SK-N-SH (cell line): ENCODE results near the gene RNF19B. TPM values are rescaled to one million over a fixed set of nuclear protein-coding genes. Genes with fewer than 3 reads are reported as not detected.

Source experiments
- CTCF ChIA-PET: fragments of 300-600, 350-600 bp; formaldehyde crosslinking; extraction: SDS; loops from one replicate; lab custom pipeline; 2021; lab: Yijun Ruan, JAX
- POLR2A ChIA-PET: fragments of 350-600 bp; sonication (Branson Sonifier 250); formaldehyde crosslinking; extraction: SDS; loops from one replicate; lab custom pipeline; 2020; ENCODE audit warnings: antibody characterized with exemption, inconsistent platforms; lab: Yijun Ruan, JAX
- DNase-seq: peaks from one replicate; pipeline ENCODE4 v3.0.0; 2012
- H2AFZ ChIP-seq: fragments of 200-600 bp; sonication (generic); 2 replicates; pipeline ENCODE4 v1.8.1; 2016; ENCODE audit warnings: antibody characterized with exemption, mild to moderate bottlenecking, low read depth
- H3F3A ChIP-seq: fragments of 200-600 bp; sonication (generic); replicated peaks from 2 replicates; pipeline ENCODE3; 2016; ENCODE audit warnings: antibody characterized with exemption, mild to moderate bottlenecking; ENCODE audit not compliant: insufficient read depth
- H3K27ac ChIP-seq, 2 experiments: fragments of 200-500 bp in 1 of 2; fragments of 200-600 bp in 1 of 2; sonication (Bioruptor generic) in 1 of 2; sonication (generic), shearing (Covaris generic) in 1 of 2; 2 replicates each; pipeline versions ENCODE4 v1.5.1 to v1.6.1; 2014 to 2016; ENCODE audit warnings: low read depth in 2 of 2, inconsistent platforms in 1 of 2, low read length in 1 of 2, mild to moderate bottlenecking in 1 of 2, mixed read lengths in 1 of 2
- H3K27me3 ChIP-seq: fragments of 200-600 bp; sonication (generic), shearing (Covaris generic); 2 replicates; pipeline ENCODE4 v1.6.1; 2016; ENCODE audit warnings: mixed run types; ENCODE audit not compliant: insufficient read depth
- H3K36me3 ChIP-seq, 2 experiments: fragments of 200-500 bp in 1 of 2; fragments of 200-600 bp in 1 of 2; sonication (Bioruptor generic) in 1 of 2; sonication (generic) in 1 of 2; replicated peaks in 1 of 2; 2 replicates each; pipeline versions ENCODE3 to v1.5.1; 2014 to 2016; ENCODE audit warnings: low read length in 1 of 2, mild to moderate bottlenecking in 1 of 2; ENCODE audit not compliant: insufficient read depth in 2 of 2, control insufficient read depth in 1 of 2
- H3K4me1 ChIP-seq, 2 experiments: fragments of 200-500 bp in 1 of 2; fragments of 200-600 bp in 1 of 2; sonication (Bioruptor generic) in 1 of 2; sonication (generic), shearing (Covaris generic) in 1 of 2; 2 replicates each; pipeline versions ENCODE4 v1.5.1 to v1.6.1; 2014 to 2016; ENCODE audit warnings: low read depth in 1 of 2, low read length in 1 of 2, mixed run types in 1 of 2; ENCODE audit not compliant: insufficient read depth in 2 of 2, control insufficient read depth in 1 of 2
- H3K4me2 ChIP-seq: fragments of 200-600 bp; sonication (generic), shearing (Covaris generic); 2 replicates; pipeline ENCODE4 v1.6.1; 2017; ENCODE audit warnings: mixed run types
- H3K4me3 ChIP-seq, 2 experiments: fragments of 200-500 bp in 1 of 2; fragments of 200-600 bp in 1 of 2; sonication (Bioruptor generic) in 1 of 2; sonication (generic), shearing (Covaris generic) in 1 of 2; 2 replicates each; pipeline versions ENCODE4 v1.5.1 to v1.8.1; 2014 to 2016; ENCODE audit warnings: low read depth in 2 of 2, inconsistent platforms in 1 of 2, low read length in 1 of 2, mild to moderate bottlenecking in 1 of 2, mixed read lengths in 1 of 2, moderate library complexity in 1 of 2
- H3K79me2 ChIP-seq: fragments of 200-600 bp; sonication (generic); 2 replicates; pipeline ENCODE4 v1.8.1; 2017; ENCODE audit warnings: mild to moderate bottlenecking; ENCODE audit not compliant: insufficient read depth
- H3K9ac ChIP-seq: fragments of 200-600 bp; sonication (generic); 2 replicates; pipeline ENCODE4 v1.6.1; 2017; ENCODE audit warnings: mixed run types
- H3K9me2 ChIP-seq: fragments of 200-600 bp; sonication (generic); 2 replicates; pipeline ENCODE4 v1.6.1; 2017; ENCODE audit warnings: mixed run types
- H3K9me3 ChIP-seq: fragments of 200-600 bp; sonication (generic); 2 replicates; pipeline ENCODE4 v1.6.1; 2017; ENCODE audit warnings: mixed run types, mild to moderate bottlenecking, moderate library complexity
- H4K20me1 ChIP-seq: fragments of 200-600 bp; sonication (generic); 2 replicates; pipeline ENCODE4 v1.6.1; 2017; ENCODE audit warnings: mild to moderate bottlenecking, mixed run types; ENCODE audit not compliant: insufficient read depth
- CHD2 ChIP-seq: fragments of 150-350 bp; IDR thresholded peaks from 2 replicates; pipeline ENCODE4 v1.6.1; 2018; ENCODE audit warnings: low read length; ENCODE audit not compliant: partially characterized antibody
- CTCF ChIP-seq: fragments of 200-600 bp; sonication (generic); IDR thresholded peaks from 2 replicates; pipeline ENCODE4 v1.6.1; 2017; ENCODE audit warnings: antibody characterized with exemption, mild to moderate bottlenecking, moderate library complexity
- FOXM1 ChIP-seq: IDR thresholded peaks from 2 replicates; pipeline ENCODE4 v1.4.0; 2012; ENCODE audit warnings: low read depth, mild to moderate bottlenecking
- GABPA ChIP-seq: IDR thresholded peaks from 2 replicates; pipeline ENCODE4 v1.4.0; 2012; ENCODE audit warnings: low read depth, mild to moderate bottlenecking
- JUND ChIP-seq: IDR thresholded peaks from 2 replicates; pipeline ENCODE4 v1.4.0; 2012
- MXI1 ChIP-seq: IDR thresholded peaks from 2 replicates; pipeline ENCODE4 v1.6.1; 2012; ENCODE audit warnings: mild to moderate bottlenecking, low read depth, low read length, improper control_type of control experiment
- NRF1 ChIP-seq: IDR thresholded peaks from 2 replicates; pipeline ENCODE4 v1.6.1; 2012; ENCODE audit warnings: low read depth, mild to moderate bottlenecking, low read length
- SMC3 ChIP-seq: IDR thresholded peaks from 2 replicates; pipeline ENCODE4 v1.6.1; 2012; ENCODE audit warnings: low read depth, low read length, improper control_type of control experiment
- TAF1 ChIP-seq: IDR thresholded peaks from 2 replicates; pipeline ENCODE4 v1.6.1; 2012; ENCODE audit warnings: low read depth, mild to moderate bottlenecking, low read length, moderate library complexity, borderline replicate concordance
- TCF12 ChIP-seq: IDR thresholded peaks from 2 replicates; pipeline ENCODE4 v1.4.0; 2012
- TEAD4 ChIP-seq: IDR thresholded peaks from 2 replicates; pipeline ENCODE4 v1.4.0; 2012; ENCODE audit warnings: mild to moderate bottlenecking, borderline replicate concordance; ENCODE audit not compliant: insufficient read depth
- YY1 ChIP-seq: IDR thresholded peaks from 2 replicates; pipeline ENCODE4 v1.4.0; 2012; ENCODE audit warnings: low read depth, mild to moderate bottlenecking
- ZBTB33 ChIP-seq: IDR thresholded peaks from 2 replicates; pipeline ENCODE4 v1.4.0; 2012; ENCODE audit warnings: low read depth, borderline replicate concordance
- WGBS: methylation state at CpG from one replicate; pipeline ENCODE4 v1.1.6; 2017; ENCODE audit warnings: low lambda C conversion rate; 5-methylcytosine and 5-hydroxymethylcytosine counted together
- polyA plus RNA-seq, 3 experiments: library from polyadenylated mRNA; depleted of rRNA; stranded (reverse); fragments of >200 nt; gene quantifications; 2 replicates each; pipeline ENCODE4 v1.2.3, GENCODE V29; 2012
- TF ChIP-seq, protein P1 (sequence below): IDR thresholded peaks from 2 replicates; pipeline ENCODE4 v1.6.1; 2012; ENCODE audit warnings: mild to moderate bottlenecking, low read depth, low read length, moderate library complexity
- TF ChIP-seq, protein P2 (sequence below): fragments of 150-350 bp; IDR thresholded peaks from 2 replicates; pipeline ENCODE4 v1.6.1; 2017; ENCODE audit warnings: antibody characterized with exemption, low read length, low read depth, borderline replicate concordance
- TF ChIP-seq, protein P3 (sequence below): IDR thresholded peaks from 2 replicates; pipeline ENCODE4; 2012
- TF ChIP-seq, protein P4 (sequence below): fragments of 150-350 bp; IDR thresholded peaks from 2 replicates; pipeline ENCODE4 v1.6.1; 2016; ENCODE audit warnings: mild to moderate bottlenecking, low read depth, low read length

Gene RNF19B
- polyA plus RNA-seq, 1 of the 3 experiments (the other 2 are of a cell fraction): 20.1 TPM

GRCh38 chr1:32894681-32895080 is 69.9 kb downstream of the RNF19B start:
- Histone ChIP-seq H4K20me1 (no peaks in the 10 kb centered on the region), H3K36me3 (no peaks in the 10 kb centered on the region), H3F3A (peaks cover 4% of the 10 kb centered on the region), H3K4me1 (peaks cover 0 to 4% of the 10 kb centered on the region in 2 experiments; a peak in 2 of 4 replicates), H3K27ac (no peak overlapping the region), H3K27me3 (0 out of 2 replicates have a peak, but pooled peaks cover 5% of the 10 kb centered on the region), H3K9ac (no peak overlapping the region), H3K9me3 (no peaks in the 10 kb centered on the region), H3K79me2 (no peaks in the 10 kb centered on the region), H3K4me2 (no peak overlapping the region), H3K4me3 (no peak overlapping the region), H2AFZ (no peak overlapping the region)
- DNase-seq: no peak
- CTCF ChIA-PET: interaction anchor here (1.4 to 3.3 kb wide), 5 partner anchors 13 to 189 kb away, joined by 5 to 16 read pairs (median 9); no protein-coding TSS in a partner anchor
- POLR2A ChIA-PET: no interaction called here
- TF ChIP-seq GABPA (no peak), NRF1 (no peak), MXI1 (no peak), TEAD4 (no peak), FOXM1 (no peak), ZBTB33 (no peak), TAF1 (no peak), CTCF (no peak), TCF12 (no peak), YY1 (no peak), JUND (no peak), SMC3 (no peak), CHD2 (no peak)
- TF ChIP-seq, protein P1, sequence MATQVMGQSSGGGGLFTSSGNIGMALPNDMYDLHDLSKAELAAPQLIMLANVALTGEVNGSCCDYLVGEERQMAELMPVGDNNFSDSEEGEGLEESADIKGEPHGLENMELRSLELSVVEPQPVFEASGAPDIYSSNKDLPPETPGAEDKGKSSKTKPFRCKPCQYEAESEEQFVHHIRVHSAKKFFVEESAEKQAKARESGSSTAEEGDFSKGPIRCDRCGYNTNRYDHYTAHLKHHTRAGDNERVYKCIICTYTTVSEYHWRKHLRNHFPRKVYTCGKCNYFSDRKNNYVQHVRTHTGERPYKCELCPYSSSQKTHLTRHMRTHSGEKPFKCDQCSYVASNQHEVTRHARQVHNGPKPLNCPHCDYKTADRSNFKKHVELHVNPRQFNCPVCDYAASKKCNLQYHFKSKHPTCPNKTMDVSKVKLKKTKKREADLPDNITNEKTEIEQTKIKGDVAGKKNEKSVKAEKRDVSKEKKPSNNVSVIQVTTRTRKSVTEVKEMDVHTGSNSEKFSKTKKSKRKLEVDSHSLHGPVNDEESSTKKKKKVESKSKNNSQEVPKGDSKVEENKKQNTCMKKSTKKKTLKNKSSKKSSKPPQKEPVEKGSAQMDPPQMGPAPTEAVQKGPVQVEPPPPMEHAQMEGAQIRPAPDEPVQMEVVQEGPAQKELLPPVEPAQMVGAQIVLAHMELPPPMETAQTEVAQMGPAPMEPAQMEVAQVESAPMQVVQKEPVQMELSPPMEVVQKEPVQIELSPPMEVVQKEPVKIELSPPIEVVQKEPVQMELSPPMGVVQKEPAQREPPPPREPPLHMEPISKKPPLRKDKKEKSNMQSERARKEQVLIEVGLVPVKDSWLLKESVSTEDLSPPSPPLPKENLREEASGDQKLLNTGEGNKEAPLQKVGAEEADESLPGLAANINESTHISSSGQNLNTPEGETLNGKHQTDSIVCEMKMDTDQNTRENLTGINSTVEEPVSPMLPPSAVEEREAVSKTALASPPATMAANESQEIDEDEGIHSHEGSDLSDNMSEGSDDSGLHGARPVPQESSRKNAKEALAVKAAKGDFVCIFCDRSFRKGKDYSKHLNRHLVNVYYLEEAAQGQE: no peak
- TF ChIP-seq, protein P2, sequence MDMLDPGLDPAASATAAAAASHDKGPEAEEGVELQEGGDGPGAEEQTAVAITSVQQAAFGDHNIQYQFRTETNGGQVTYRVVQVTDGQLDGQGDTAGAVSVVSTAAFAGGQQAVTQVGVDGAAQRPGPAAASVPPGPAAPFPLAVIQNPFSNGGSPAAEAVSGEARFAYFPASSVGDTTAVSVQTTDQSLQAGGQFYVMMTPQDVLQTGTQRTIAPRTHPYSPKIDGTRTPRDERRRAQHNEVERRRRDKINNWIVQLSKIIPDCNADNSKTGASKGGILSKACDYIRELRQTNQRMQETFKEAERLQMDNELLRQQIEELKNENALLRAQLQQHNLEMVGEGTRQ: no peak
- TF ChIP-seq, protein P3, sequence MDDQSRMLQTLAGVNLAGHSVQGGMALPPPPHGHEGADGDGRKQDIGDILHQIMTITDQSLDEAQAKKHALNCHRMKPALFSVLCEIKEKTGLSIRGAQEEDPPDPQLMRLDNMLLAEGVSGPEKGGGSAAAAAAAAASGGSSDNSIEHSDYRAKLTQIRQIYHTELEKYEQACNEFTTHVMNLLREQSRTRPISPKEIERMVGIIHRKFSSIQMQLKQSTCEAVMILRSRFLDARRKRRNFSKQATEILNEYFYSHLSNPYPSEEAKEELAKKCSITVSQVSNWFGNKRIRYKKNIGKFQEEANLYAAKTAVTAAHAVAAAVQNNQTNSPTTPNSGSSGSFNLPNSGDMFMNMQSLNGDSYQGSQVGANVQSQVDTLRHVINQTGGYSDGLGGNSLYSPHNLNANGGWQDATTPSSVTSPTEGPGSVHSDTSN: no peak
- TF ChIP-seq, protein P4, sequence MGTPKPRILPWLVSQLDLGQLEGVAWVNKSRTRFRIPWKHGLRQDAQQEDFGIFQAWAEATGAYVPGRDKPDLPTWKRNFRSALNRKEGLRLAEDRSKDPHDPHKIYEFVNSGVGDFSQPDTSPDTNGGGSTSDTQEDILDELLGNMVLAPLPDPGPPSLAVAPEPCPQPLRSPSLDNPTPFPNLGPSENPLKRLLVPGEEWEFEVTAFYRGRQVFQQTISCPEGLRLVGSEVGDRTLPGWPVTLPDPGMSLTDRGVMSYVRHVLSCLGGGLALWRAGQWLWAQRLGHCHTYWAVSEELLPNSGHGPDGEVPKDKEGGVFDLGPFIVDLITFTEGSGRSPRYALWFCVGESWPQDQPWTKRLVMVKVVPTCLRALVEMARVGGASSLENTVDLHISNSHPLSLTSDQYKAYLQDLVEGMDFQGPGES: no peak
- TF ChIP-seq, all 33 proteins: peak for 0
- no peaks in the 10 kb centered on the region for H3K9me2 ChIP-seq
- 92% methylated on average over 4 of the region's 6 CpGs for WGBS
